NCI-H2196 treated with DMSO at 0.1 percent for 48 hours (cell line): Measurements from ENCODE around the gene IDNK.
A peak's percentile ranks its signal among the peaks of the same experiment; 100 is the strongest.

Source experiments
- DNase-seq: peaks from one replicate; lab custom pipeline; 2025; ENCODE audit not compliant: unreplicated experiment; lab: John Stamatoyannopoulos, UW

IDNK gene

GRCh38 chr9:83633255-83633654 lies 10.3 kb downstream of the IDNK start:
- no peak for DNase-seq

GRCh38 chr9:83633676-83634075 lies 10.7 kb downstream of the IDNK start:
- DNase-seq, result no peak

GRCh38 chr9:83636813-83637212 lies 13.9 kb downstream of the IDNK start:
- no peak for DNase-seq

GRCh38 chr9:83637389-83637788 lies 14.4 kb downstream of the IDNK start:
- no peak for DNase-seq

- no peak for DNase-seq
These were observed 16.3 kb downstream of the IDNK start for GRCh38 chr9:83639266-83639665.

GRCh38 chr9:83642793-83643192 lies 19.9 kb downstream of the IDNK start:
- no peak for DNase-seq

- DNase-seq, result no peak
These were observed 23.7 kb downstream of the IDNK start for GRCh38 chr9:83646500-83647239.

- DNase-seq, result peak; percentile 7
These were observed 26.1 kb downstream of the IDNK start for GRCh38 chr9:83649080-83649479.

- DNase-seq, result no peak
These were observed 26.6 kb downstream of the IDNK start for GRCh38 chr9:83649515-83649914.

GRCh38 chr9:83651558-83651957 lies 28.6 kb downstream of the IDNK start:
- no peak for DNase-seq

GRCh38 chr9:83652433-83652832 lies 29.5 kb downstream of the IDNK start:
- DNase-seq, result no peak

GRCh38 chr9:83655433-83655832 lies 32.5 kb downstream of the IDNK start:
- DNase-seq, result no peak

GRCh38 chr9:83656032-83656680 lies 33.2 kb downstream of the IDNK start:
- DNase-seq, result no peak

- DNase-seq, result no peak
These were observed 34.0 kb downstream of the IDNK start for GRCh38 chr9:83656952-83657351.

- no peak for DNase-seq
These were observed 40.0 kb downstream of the IDNK start for GRCh38 chr9:83662933-83663332.

GRCh38 chr9:83665580-83666200 lies 42.7 kb downstream of the IDNK start:
- no peak for DNase-seq

GRCh38 chr9:83669067-83669466 lies 46.1 kb downstream of the IDNK start:
- DNase-seq, result no peak

- no peak for DNase-seq
These were observed 47.4 kb downstream of the IDNK start for GRCh38 chr9:83670381-83670780.

GRCh38 chr9:83671451-83671850 lies 48.5 kb downstream of the IDNK start:
- no peak for DNase-seq

- no peak for DNase-seq
These were observed 52.5 kb downstream of the IDNK start for GRCh38 chr9:83675466-83675865.

- DNase-seq, result no peak
These were observed 54.7 kb downstream of the IDNK start for GRCh38 chr9:83677596-83677995.

- no peak for DNase-seq
These were observed 57.3 kb downstream of the IDNK start for GRCh38 chr9:83680233-83680632.
